Left ventricle myocardium inferior (tissue), 1 donor: Measurements from ENCODE around the gene RBM44. TPM values are rescaled to one million over a fixed set of nuclear protein-coding genes. Genes with fewer than 3 reads are reported as not detected.

Source experiments
- DNase-seq: peaks from one replicate; pipeline ENCODE4 v3.0.0-alpha.2; 2020
- H3K27ac ChIP-seq: fragments of 200-600 bp; replicated peaks from 2 replicates; pipeline ENCODE4 v1.8.0; 2021
- H3K27me3 ChIP-seq: fragments of 200-600 bp; 2 replicates; pipeline ENCODE4 v1.8.0; 2021; ENCODE audit warnings: low read depth
- H3K36me3 ChIP-seq: fragments of 200-600 bp; 2 replicates; pipeline ENCODE4 v1.8.0; 2021
- H3K4me1 ChIP-seq: fragments of 200-600 bp; 2 replicates; pipeline ENCODE4 v1.8.0; 2021
- H3K4me3 ChIP-seq: fragments of 200-600 bp; 2 replicates; pipeline ENCODE4 v1.8.0; 2021; ENCODE audit warnings: mild to moderate bottlenecking, moderate library complexity
- H3K9me3 ChIP-seq: fragments of 200-600 bp; replicated peaks from 2 replicates; pipeline ENCODE4 v1.8.0; 2021
- CTCF ChIP-seq: fragments of 200-600 bp; IDR thresholded peaks from 2 replicates; pipeline ENCODE4 v1.8.0; 2021; ENCODE audit warnings: antibody characterized with exemption, mild to moderate bottlenecking, borderline replicate concordance
- intact Hi-C: fragments of 100-400 bp; cut with micrococcal nuclease; formaldehyde crosslinking; loops from one replicate; pipeline ENCODE4 v1.11.0; 2022
- total RNA-seq: library from RNA; stranded (reverse); fragmentation: NEBNext Ultra II Directional; extraction: Animal tissue kit (Norgen Biotek cat#: 25700); gene quantifications from one replicate; pipeline ENCODE4 v1.2.1, GENCODE V29; 2021
- donor health status: DM: no; HTN: yes; CAD: no; lungs with severe emphysema.

RBM44 gene
- total RNA-seq, 1 donor from 2014 or later: 0.27 TPM

- Histone ChIP-seq H3K9me3 (no peaks in the 10 kb centered on the region), H3K4me1 (peaks cover 91% of the 10 kb centered on the region), H3K36me3 (no peaks in the 10 kb centered on the region), H3K27ac (peak overlapping the region; percentile 3), H3K27me3 (no peaks in the 10 kb centered on the region), H3K4me3 (no peak overlapping the region)
- DNase-seq: no peak
- TF ChIP-seq CTCF: no peak
- intact Hi-C loops: no loop called here
Observed at GRCh38 chr2:237874585-237875161, 76.1 kb downstream of the RBM44 start.

GRCh38 chr2:237875256-237876060 lies 76.9 kb downstream of the RBM44 start:
- intact Hi-C loops: no loop called here
- no peak overlapping the region for H3K4me3 ChIP-seq
- H3K27ac ChIP-seq: peak overlapping the region; percentile 42
- TF ChIP-seq CTCF: no peak
- H3K36me3 ChIP-seq: no peaks in the 10 kb centered on the region
- no peaks in the 10 kb centered on the region for H3K27me3 ChIP-seq
- H3K4me1 ChIP-seq: peaks cover 87% of the 10 kb centered on the region
- no peaks in the 10 kb centered on the region for H3K9me3 ChIP-seq
- no peak for DNase-seq

- no peak for DNase-seq
- Histone ChIP-seq H3K36me3 (no peaks in the 10 kb centered on the region), H3K4me3 (no peak overlapping the region), H3K27ac (peak overlapping the region; percentile 42), H3K4me1 (peaks cover 80% of the 10 kb centered on the region), H3K27me3 (no peaks in the 10 kb centered on the region), H3K9me3 (no peaks in the 10 kb centered on the region)
- no peak for TF ChIP-seq CTCF
- intact Hi-C loops: no loop called here
Observed at GRCh38 chr2:237876061-237876526, 77.5 kb downstream of the RBM44 start.

- no peaks in the 10 kb centered on the region for H3K36me3 ChIP-seq
- no peaks in the 10 kb centered on the region for H3K9me3 ChIP-seq
- intact Hi-C loops: no loop called here
- H3K27me3 ChIP-seq: no peaks in the 10 kb centered on the region
- no peak for TF ChIP-seq CTCF
- H3K27ac ChIP-seq: peak overlapping the region; percentile 42
- H3K4me3 ChIP-seq: no peak overlapping the region
- peaks cover 76% of the 10 kb centered on the region for H3K4me1 ChIP-seq
- no peak for DNase-seq
Observed at GRCh38 chr2:237876532-237876931, 78.0 kb downstream of the RBM44 start.

- Histone ChIP-seq H3K36me3 (no peaks in the 10 kb centered on the region), H3K9me3 (no peaks in the 10 kb centered on the region), H3K27ac (peak overlapping the region; percentile 42), H3K27me3 (no peaks in the 10 kb centered on the region), H3K4me1 (peaks cover 71% of the 10 kb centered on the region), H3K4me3 (no peak overlapping the region)
- no peak for TF ChIP-seq CTCF
- no peak for DNase-seq
- intact Hi-C loops: no loop called here
Observed at GRCh38 chr2:237876951-237877491, 78.4 kb downstream of the RBM44 start.
